LNCAP (cell line): Measurements from ENCODE around the gene CNR1.

Source experiments
- TF ChIP-seq, protein P1 (sequence below): fragments of 450-650 bp; IDR thresholded peaks from 2 replicates; pipeline ENCODE4 v1.5.1; 2017; ENCODE audit warnings: mild to moderate bottlenecking

Gene CNR1

DNA sequence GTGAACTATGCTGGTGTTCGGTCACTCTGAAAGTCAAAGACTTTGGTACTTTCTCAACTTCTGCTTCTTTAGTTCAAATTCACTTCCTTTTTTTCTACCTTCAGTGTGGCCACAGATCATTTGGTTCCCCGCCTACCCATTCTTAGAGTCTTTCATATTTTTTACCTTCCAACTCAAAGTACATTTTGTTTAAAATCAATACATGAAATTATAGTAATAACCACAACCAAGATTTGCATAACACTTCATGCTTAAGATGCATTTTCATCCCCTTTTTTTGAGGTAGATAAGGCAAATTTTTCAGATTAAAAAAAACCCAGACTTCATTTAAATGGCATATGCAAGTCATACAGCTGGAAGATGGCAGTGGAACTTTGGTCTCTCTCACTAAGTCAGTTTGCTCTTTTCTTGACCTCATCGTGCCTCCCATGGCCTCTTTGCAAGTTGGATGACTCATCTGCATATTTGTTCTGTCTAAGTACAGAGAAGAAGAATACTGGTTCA lies 11.9 kb upstream of the CNR1 start:
- TF ChIP-seq, protein P1, sequence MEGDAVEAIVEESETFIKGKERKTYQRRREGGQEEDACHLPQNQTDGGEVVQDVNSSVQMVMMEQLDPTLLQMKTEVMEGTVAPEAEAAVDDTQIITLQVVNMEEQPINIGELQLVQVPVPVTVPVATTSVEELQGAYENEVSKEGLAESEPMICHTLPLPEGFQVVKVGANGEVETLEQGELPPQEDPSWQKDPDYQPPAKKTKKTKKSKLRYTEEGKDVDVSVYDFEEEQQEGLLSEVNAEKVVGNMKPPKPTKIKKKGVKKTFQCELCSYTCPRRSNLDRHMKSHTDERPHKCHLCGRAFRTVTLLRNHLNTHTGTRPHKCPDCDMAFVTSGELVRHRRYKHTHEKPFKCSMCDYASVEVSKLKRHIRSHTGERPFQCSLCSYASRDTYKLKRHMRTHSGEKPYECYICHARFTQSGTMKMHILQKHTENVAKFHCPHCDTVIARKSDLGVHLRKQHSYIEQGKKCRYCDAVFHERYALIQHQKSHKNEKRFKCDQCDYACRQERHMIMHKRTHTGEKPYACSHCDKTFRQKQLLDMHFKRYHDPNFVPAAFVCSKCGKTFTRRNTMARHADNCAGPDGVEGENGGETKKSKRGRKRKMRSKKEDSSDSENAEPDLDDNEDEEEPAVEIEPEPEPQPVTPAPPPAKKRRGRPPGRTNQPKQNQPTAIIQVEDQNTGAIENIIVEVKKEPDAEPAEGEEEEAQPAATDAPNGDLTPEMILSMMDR, result no peak

DNA sequence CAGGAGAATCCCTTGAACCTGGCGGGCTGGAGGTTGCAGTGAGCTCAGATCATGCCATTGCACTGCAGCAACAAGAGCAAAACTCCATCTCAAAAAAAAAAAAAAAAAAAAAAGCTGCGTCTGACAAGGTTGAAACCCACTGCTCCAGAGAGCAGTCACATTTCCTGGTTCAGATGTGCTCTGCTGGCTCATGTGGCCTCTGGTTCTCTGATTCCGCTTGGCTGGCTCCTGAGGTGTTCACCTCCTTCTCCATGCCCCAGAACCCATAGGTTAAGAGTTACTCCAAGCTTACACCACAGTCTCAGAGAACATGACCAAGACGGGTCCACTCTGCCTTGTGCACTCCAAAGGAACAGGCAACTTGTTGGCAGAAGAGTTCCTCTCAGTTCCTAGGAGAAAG lies 8.8 kb upstream of the CNR1 start:
- TF ChIP-seq, protein P1, result no peak

GRCh38 chr6:88171312-88171711 lies 5.2 kb upstream of the CNR1 start:
- TF ChIP-seq, protein P1, result no peak

- TF ChIP-seq, protein P1, result no peak
Measured at GRCh38 chr6:88168362-88168761, 2.2 kb upstream of the CNR1 start.

DNA sequence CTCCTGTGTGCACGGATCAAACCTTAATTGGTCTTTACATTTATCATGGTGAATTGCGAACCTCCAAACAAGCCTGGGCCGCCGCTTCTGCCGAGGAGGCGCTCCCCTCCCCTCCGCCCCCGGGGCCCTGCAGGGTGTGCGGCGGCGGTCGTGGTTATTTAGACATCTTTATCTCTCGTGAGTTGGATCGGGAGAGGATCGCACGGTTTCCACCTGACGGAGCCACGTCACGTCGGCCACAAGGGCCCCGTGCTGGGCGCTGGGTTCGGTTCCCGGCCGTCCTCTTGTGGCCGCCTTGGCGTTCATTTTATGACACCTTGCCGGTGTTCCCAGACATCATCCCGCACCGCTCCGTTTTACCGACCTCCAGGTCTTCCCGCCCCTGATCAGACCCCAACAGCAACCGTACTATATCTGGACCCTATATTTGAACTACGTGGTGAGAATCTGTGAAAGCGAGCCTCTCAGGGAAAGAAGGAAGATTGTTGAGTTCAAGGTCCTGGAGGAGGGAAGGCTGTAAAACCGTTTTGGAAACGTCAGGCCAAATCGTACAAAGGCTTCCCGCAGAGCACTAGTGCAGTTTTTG lies 1.3 kb upstream of the CNR1 start:
- TF ChIP-seq, protein P1, result no peak

- TF ChIP-seq, protein P1, result no peak
Measured at GRCh38 chr6:88166493-88167351, 575 bp upstream of the CNR1 start.

DNA sequence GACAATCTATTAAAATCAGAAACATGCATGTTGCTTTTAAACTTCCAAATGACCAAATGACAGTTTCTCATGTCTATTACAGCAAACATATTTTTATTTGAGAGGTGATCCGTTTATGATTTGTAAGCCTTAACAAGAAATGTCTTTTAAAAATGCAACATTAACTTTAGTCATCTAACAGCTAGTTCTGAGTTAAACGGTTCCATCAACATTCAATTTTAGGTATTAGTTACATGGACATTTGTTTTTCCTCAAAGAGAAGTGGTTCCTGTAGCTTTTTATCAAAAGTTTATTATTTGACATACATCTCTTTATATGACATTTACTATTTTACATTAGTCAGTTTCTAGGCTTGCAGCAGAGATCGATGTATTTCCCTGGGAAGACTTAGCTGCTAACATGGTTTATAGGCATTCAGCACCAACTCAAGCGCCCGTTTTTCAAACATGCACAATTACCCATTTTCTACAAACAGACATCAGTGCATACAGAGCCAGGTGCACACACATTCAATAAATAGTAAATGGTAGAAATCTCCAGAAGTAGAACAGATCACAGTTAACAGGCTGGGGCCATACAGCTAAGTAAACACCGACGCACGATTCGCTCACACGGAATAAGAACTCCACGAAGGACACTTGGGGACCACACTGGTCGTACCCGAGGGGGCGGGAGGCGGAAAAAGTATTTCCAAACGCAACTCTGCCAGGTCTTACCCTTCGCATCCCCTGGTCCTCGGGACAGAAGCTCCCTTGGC lies 882 bp downstream of the CNR1 start:
- TF ChIP-seq, protein P1, result no peak
